PC-3 (cell line): ENCODE results near the gene MTA3. TPM values are rescaled to one million over a fixed set of nuclear protein-coding genes. Genes with fewer than 3 reads are reported as not detected.
"Not testable (repeated sequence)": the region's sequence is repeated elsewhere in the genome, so short reads cannot be mapped to it uniquely, and the experiment has no call there.

Experiments
- ATAC-seq: fragments of 200-7000 bp; cut with Tn5 transposase; 2 replicates; pipeline ENCODE4 v1.9.1; 2020; ENCODE audit warnings: mild to moderate bottlenecking, moderate library complexity
- BruUV-seq: library from RNA; stranded (reverse); fragments of 400-500 nt; replicated peaks from 2 replicates; lab custom pipeline; 2021; lab: Mats Ljungman, UMichigan
- CTCF ChIA-PET: fragments of 300-600 bp; sonication (Branson Sonifier 250); formaldehyde crosslinking; loops from one replicate; lab custom pipeline; 2022; ENCODE audit warnings: antibody characterized with exemption; lab: Charles Lee
- POLR2A ChIA-PET: fragments of 300-600 bp; sonication (Branson Sonifier 250); formaldehyde crosslinking; loops from one replicate; lab custom pipeline; 2022; ENCODE audit warnings: antibody characterized with exemption; ENCODE audit not compliant: unreplicated experiment; lab: Charles Lee
- DNase-seq: peaks from one replicate; pipeline ENCODE4 v3.0.0-alpha.2; 2015
- H2AFZ ChIP-seq: fragments of 300-600 bp; sonication (generic); 2 replicates; pipeline ENCODE4 v1.6.0; 2016; ENCODE audit warnings: antibody characterized with exemption, low read length
- H3F3A ChIP-seq: fragments of 300-600 bp; sonication (generic); one replicate; pipeline ENCODE4 v1.6.0; 2017; ENCODE audit warnings: antibody characterized with exemption, low read length, control low read depth, mild to moderate bottlenecking; ENCODE audit not compliant: unreplicated experiment
- H3K27ac ChIP-seq: fragments of 300-600 bp; sonication (generic); 2 replicates; pipeline ENCODE4 v1.5.1; 2016; ENCODE audit warnings: mild to moderate bottlenecking, low read length
- H3K27me3 ChIP-seq: fragments of 300-600 bp; sonication (generic); 2 replicates; pipeline ENCODE4 v1.6.1; 2016; ENCODE audit warnings: low read length, mixed read lengths
- H3K36me3 ChIP-seq: fragments of 300-600 bp; sonication (generic); 2 replicates; pipeline ENCODE4 v1.6.1; 2016; ENCODE audit warnings: low read depth, mixed run types, low read length, mixed read lengths
- H3K4me1 ChIP-seq: fragments of 300-600 bp; sonication (generic); 2 replicates; pipeline ENCODE4 v1.5.1; 2016; ENCODE audit warnings: low read length; ENCODE audit not compliant: insufficient read depth
- H3K4me2 ChIP-seq: fragments of 300-600 bp; sonication (generic); 2 replicates; pipeline ENCODE4 v1.6.0; 2016; ENCODE audit warnings: low read length
- H3K4me3 ChIP-seq: fragments of 300-600 bp; sonication (generic); 2 replicates; pipeline ENCODE4 v1.5.1; 2016; ENCODE audit warnings: mild to moderate bottlenecking, low read length, mixed read lengths
- H3K79me2 ChIP-seq: fragments of 300-600 bp; sonication (generic); 2 replicates; pipeline ENCODE4 v1.6.1; 2017; ENCODE audit warnings: low read length, mixed read lengths
- H3K9ac ChIP-seq: fragments of 300-600 bp; sonication (generic); 2 replicates; pipeline ENCODE4 v1.6.0; 2016; ENCODE audit warnings: mild to moderate bottlenecking, low read length
- H3K9me2 ChIP-seq: fragments of 300-600 bp; sonication (generic); replicated peaks from 2 replicates; pipeline ENCODE4 v1.6.1; 2016; ENCODE audit warnings: mixed run types, low read length, mixed read lengths
- H3K9me3 ChIP-seq: fragments of 300-600 bp; sonication (generic); 2 replicates; pipeline ENCODE4 v1.6.1; 2016; ENCODE audit warnings: low read length, mixed read lengths
- H4K20me1 ChIP-seq: fragments of 300-600 bp; sonication (generic); 2 replicates; pipeline ENCODE4 v1.6.1; 2016; ENCODE audit warnings: low read length, mixed read lengths
- CTCF ChIP-seq: fragments of 300-600 bp; sonication (generic); conservative IDR thresholded peaks from 2 replicates; pipeline ENCODE4 v1.5.1; 2017; ENCODE audit warnings: antibody characterized with exemption, low read depth, mild to moderate bottlenecking, low read length
- EZH2 ChIP-seq: fragments of 300-600 bp; sonication (generic); IDR thresholded peaks from one replicate; pipeline ENCODE4 v1.6.1; 2017; ENCODE audit warnings: antibody characterized with exemption, mild to moderate bottlenecking, low read length; ENCODE audit not compliant: unreplicated experiment
- EZH2phosphoT487 ChIP-seq: fragments of 300-600 bp; sonication (generic); IDR thresholded peaks from 2 replicates; pipeline ENCODE4 v1.6.1; 2018; ENCODE audit warnings: mild to moderate bottlenecking, antibody characterized with exemption, low read length, borderline replicate concordance
- intact Hi-C: fragments of 100-400 bp; cut with micrococcal nuclease; formaldehyde crosslinking; loops from 2 replicates; pipeline ENCODE4 v1.9.0; 2023
- total RNA-seq: library from RNA; depleted of rRNA; stranded (reverse); fragments of >200 nt; gene quantifications from 2 replicates; pipeline ENCODE4 v1.2.3, GENCODE V29; 2014

MTA3 gene
- total RNA-seq, 1 experiment from 2014 or later = 27.3 TPM

DNA sequence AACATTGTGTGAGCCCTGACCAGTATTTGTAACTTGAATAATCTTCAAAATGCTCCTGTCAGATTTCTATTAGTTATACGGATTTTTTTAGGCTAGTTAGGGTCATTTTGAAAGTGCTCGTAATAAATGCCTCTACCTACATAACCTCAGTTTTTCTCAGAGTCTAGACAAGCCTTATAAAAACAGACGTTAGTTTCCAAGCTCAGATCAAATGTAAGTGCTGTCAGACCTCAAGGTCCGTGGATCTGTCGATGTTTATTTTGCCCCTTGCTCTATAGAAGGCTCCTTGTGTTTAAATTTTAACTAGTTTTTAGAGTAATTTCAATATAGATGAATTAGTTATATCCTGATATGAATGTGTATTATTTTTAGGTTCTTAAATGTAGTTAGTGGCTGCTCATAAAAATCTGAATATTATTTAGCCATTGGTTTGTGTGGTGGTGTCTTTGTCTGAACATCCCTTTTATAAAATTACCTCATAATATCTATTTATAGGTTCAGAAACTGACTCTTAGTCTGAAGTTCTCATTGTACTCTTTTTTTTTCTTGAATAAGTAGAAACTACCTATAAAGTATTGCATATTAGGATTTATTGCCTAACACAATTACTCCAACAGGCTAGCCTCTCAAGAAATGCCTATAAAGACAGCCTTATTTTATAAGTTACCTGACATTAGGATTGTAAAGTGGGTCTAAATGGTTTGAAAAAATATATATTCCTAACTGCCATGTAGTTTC is 71.1 kb downstream of the MTA3 start:
- no peak overlapping the region for H3K4me3 ChIP-seq
- intact Hi-C loops = no loop called here
- H3K27ac ChIP-seq = no peak overlapping the region
- no peaks in the 10 kb centered on the region for H4K20me1 ChIP-seq
- H3K36me3 ChIP-seq = peaks cover 2% of the 10 kb centered on the region
- no peaks in the 10 kb centered on the region for H3K9me2 ChIP-seq
- no peaks in the 10 kb centered on the region for H3K79me2 ChIP-seq
- no peak overlapping the region for H2AFZ ChIP-seq
- POLR2A ChIA-PET = no interaction called here
- H3K9ac ChIP-seq = no peak overlapping the region
- H3K4me2 ChIP-seq = no peak overlapping the region
- no TSS peak for BruUV-seq
- DNase-seq = no peak
- no peaks in the 10 kb centered on the region for H3F3A ChIP-seq
- H3K9me3 ChIP-seq = no peaks in the 10 kb centered on the region
- CTCF ChIA-PET = no interaction called here
- no peak for ATAC-seq
- no peak for TF ChIP-seq EZH2
- TF ChIP-seq EZH2phosphoT487 = no peak
- TF ChIP-seq CTCF = no peak
- no peaks in the 10 kb centered on the region for H3K27me3 ChIP-seq
- H3K4me1 ChIP-seq = no peaks in the 10 kb centered on the region

GRCh38 chr2:42640261-42640660 is 71.8 kb downstream of the MTA3 start:
- peaks cover 5% of the 10 kb centered on the region; the same call in 1 of the 2 replicates for H3K36me3 ChIP-seq
- H3K9me3 ChIP-seq = no peaks in the 10 kb centered on the region
- POLR2A ChIA-PET = no interaction called here
- H3K27me3 ChIP-seq = no peaks in the 10 kb centered on the region
- ATAC-seq (no peak), DNase-seq (no peak)
- H3K4me1 ChIP-seq = no peaks in the 10 kb centered on the region
- no peaks in the 10 kb centered on the region for H4K20me1 ChIP-seq
- no peak overlapping the region for H3K9ac ChIP-seq
- no peak overlapping the region for H3K27ac ChIP-seq
- no peaks in the 10 kb centered on the region for H3F3A ChIP-seq
- no peaks in the 10 kb centered on the region for H3K9me2 ChIP-seq
- CTCF ChIA-PET = no interaction called here
- no TSS peak for BruUV-seq
- H3K4me3 ChIP-seq = no peak overlapping the region
- intact Hi-C loops = no loop called here
- no peak for TF ChIP-seq EZH2
- TF ChIP-seq CTCF = no peak
- TF ChIP-seq EZH2phosphoT487 = no peak
- H3K79me2 ChIP-seq = no peaks in the 10 kb centered on the region
- no peak overlapping the region for H2AFZ ChIP-seq
- H3K4me2 ChIP-seq = no peak overlapping the region

- CTCF ChIA-PET = interaction anchor here (0.7 kb wide), 1 partner anchor 168 kb away, joined by 5 read pairs; no protein-coding TSS in a partner anchor
- H3K27ac ChIP-seq, intact Hi-C loops, H3K4me2 ChIP-seq, H3K9me2 ChIP-seq, H3K4me3 ChIP-seq, H4K20me1 ChIP-seq, POLR2A ChIA-PET, H3K27me3 ChIP-seq, H3K9me3 ChIP-seq, H3F3A ChIP-seq, BruUV-seq, H3K4me1 ChIP-seq, ATAC-seq, H3K79me2 ChIP-seq, DNase-seq, H3K9ac ChIP-seq, H2AFZ ChIP-seq: not testable (repeated sequence)
- H3K36me3 ChIP-seq = peaks cover 12% of the 10 kb centered on the region; the same call in 1 of the 2 replicates
These were observed 73.9 kb downstream of the MTA3 start for GRCh38 chr2:42642371-42642770.
